ENCODE results near the gene CDK14. TPM values are rescaled to one million over a fixed set of nuclear protein-coding genes. Genes with fewer than 3 reads are reported as not detected.

Gene CDK14
- total RNA-seq, 2 donors from 2014 or later, result 10.8 to 14.6 TPM

DNA sequence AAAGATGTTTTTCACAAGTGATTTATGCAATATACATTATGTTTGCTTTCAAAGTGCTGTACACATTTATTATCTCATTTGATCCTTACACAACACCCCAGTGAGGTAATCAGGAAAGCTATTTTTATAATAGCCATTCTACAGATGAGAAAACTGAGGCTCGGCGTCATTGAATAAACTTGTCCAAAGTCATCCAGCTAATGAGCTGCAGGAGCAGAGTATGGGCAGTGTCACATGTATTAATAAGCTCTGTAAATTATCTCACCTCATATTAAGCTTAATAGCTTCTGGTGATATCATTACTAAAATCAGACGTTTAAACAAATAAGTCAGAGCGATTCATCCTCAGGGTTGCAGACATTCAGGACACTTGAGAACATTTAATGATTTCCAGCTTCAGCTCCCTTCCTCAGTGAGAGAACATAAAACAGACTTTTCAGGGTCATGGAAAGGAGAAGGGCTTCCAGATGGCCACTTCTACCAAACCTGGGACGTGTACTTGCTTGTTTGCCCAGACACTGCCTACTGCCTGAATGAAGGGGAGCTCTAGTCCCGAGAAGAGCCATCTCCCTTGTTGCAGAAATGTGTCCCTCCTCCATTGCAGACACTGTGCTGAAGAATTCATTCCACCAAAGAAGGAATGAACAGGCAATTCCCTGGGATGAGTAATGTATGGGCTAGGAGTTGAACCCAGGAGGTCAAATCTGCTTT lies 647.6 kb downstream of the CDK14 start:
- no peak overlapping the region for H3K4me3 ChIP-seq
- no peak for ATAC-seq (ENCODE audit: insufficient number of reproducible peaks, low FRiP score, low read depth)
- no peaks in the 10 kb centered on the region for H3K36me3 ChIP-seq
- DNase-seq (ENCODE audit: low spot score), result no peak
- H3K27me3 ChIP-seq (replicated peaks; ENCODE audit: insufficient read depth), result no peaks in the 10 kb centered on the region
- no peaks in the 10 kb centered on the region for H3K9me3 ChIP-seq
- TF ChIP-seq, protein P1, sequence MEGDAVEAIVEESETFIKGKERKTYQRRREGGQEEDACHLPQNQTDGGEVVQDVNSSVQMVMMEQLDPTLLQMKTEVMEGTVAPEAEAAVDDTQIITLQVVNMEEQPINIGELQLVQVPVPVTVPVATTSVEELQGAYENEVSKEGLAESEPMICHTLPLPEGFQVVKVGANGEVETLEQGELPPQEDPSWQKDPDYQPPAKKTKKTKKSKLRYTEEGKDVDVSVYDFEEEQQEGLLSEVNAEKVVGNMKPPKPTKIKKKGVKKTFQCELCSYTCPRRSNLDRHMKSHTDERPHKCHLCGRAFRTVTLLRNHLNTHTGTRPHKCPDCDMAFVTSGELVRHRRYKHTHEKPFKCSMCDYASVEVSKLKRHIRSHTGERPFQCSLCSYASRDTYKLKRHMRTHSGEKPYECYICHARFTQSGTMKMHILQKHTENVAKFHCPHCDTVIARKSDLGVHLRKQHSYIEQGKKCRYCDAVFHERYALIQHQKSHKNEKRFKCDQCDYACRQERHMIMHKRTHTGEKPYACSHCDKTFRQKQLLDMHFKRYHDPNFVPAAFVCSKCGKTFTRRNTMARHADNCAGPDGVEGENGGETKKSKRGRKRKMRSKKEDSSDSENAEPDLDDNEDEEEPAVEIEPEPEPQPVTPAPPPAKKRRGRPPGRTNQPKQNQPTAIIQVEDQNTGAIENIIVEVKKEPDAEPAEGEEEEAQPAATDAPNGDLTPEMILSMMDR (IDR thresholded peaks at IDR 0.05), result no peak
- no peaks in the 10 kb centered on the region for H3K4me1 ChIP-seq (ENCODE audit: control insufficient read depth in 1 of 2, low read depth in 2 of 2)
- H3K27ac ChIP-seq, result no peak overlapping the region

DNA sequence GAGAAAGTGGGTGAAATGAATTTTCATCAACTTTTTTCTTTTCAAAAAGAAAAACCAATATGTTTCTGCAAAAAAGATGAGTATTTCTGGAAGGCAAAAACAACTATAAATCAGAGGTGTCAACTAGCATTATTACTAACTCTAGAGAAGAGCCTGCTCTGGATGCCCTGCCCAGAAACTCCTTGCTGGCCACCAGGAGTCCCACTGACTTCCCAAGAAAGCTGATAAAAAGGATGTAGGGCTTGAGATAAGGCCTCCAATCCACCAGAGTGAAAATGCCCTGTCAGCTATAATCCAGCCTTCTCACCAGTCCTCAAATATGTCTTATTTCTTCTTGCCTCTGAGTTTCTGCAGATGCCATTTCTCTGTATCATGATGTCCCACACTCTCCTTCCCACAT lies 651.4 kb downstream of the CDK14 start:
- Histone ChIP-seq H3K4me1 (ENCODE audit: control insufficient read depth in 1 of 2, low read depth in 2 of 2) (no peaks in the 10 kb centered on the region), H3K27ac (no peak overlapping the region), H3K9me3 (no peaks in the 10 kb centered on the region), H3K36me3 (no peaks in the 10 kb centered on the region), H3K27me3 (replicated peaks; ENCODE audit: insufficient read depth) (no peaks in the 10 kb centered on the region), H3K4me3 (no peak overlapping the region)
- ATAC-seq (ENCODE audit: insufficient number of reproducible peaks, low FRiP score, low read depth) (no peak), DNase-seq (ENCODE audit: low spot score) (no peak)
- TF ChIP-seq, protein P1 (IDR thresholded peaks at IDR 0.05), result no peak

DNA sequence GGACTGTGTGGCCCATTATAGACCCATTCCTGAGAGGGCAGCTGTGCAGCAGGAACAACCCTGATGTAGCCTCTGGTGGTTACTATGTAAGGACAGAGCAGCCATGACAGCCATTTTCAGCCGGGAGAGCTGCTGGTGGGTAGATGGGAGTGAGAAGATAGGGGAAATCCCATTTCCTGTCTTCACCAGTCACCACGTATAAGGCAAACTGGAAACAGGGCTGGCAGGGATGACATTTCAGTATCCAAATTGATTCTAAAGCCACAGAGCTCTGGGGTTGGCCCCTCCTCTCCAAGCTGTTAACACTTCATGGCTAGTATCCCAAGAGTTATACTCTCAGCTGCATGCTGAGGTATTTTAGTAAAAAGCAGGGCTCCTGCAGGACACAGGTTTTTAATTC lies 652.9 kb downstream of the CDK14 start:
- Histone ChIP-seq H3K27me3 (replicated peaks; ENCODE audit: insufficient read depth) (no peaks in the 10 kb centered on the region), H3K9me3 (no peaks in the 10 kb centered on the region), H3K27ac (no peak overlapping the region), H3K4me1 (ENCODE audit: control insufficient read depth in 1 of 2, low read depth in 2 of 2) (no peaks in the 10 kb centered on the region), H3K4me3 (no peak overlapping the region), H3K36me3 (no peaks in the 10 kb centered on the region)
- DNase-seq (ENCODE audit: low spot score), result no peak
- TF ChIP-seq, protein P1 (IDR thresholded peaks at IDR 0.05), result no peak
- ATAC-seq (ENCODE audit: insufficient number of reproducible peaks, low FRiP score, low read depth), result no peak

DNA sequence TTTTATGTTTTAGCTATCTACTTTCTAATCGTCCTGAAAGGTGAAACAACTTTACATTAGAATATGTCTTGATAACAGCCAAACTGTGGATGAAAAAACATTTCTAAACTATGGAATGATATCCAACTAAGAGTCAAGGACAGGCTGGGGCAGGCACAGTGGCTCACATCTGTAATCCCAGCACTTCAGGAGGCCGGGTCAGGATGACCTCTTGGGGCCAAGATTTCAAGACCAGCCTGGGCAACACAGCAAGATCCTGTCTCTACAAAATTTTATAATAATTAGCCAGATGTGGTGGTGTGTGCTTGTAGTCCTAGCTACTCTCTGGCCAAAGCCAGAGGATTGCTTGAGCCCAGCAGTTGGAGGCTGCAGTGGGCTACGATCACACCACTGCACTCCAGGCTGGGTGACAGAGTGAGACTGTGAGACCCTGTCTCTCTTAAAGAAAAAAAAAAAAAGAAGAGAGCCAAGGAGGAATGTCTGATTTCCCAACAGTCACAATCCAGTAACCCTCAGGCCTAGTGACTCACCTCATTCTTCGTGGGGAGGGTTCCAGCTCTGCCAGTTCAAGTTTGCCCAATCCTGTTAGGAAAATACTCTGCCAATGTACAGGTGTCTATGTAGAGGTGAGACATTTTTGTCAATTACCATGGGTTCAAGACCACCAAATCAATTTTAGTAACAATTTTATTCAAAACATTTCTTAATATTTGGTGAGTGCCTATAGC lies 653.5 kb downstream of the CDK14 start:
- Histone ChIP-seq H3K4me3 (no peak overlapping the region), H3K4me1 (ENCODE audit: control insufficient read depth in 1 of 2, low read depth in 2 of 2) (no peaks in the 10 kb centered on the region), H3K9me3 (no peaks in the 10 kb centered on the region), H3K27me3 (replicated peaks; ENCODE audit: insufficient read depth) (no peaks in the 10 kb centered on the region), H3K36me3 (no peaks in the 10 kb centered on the region), H3K27ac (no peak overlapping the region)
- TF ChIP-seq, protein P1 (IDR thresholded peaks at IDR 0.05), result no peak
- no peak for ATAC-seq (ENCODE audit: insufficient number of reproducible peaks, low FRiP score, low read depth)
- no peak for DNase-seq (ENCODE audit: low spot score)

DNA sequence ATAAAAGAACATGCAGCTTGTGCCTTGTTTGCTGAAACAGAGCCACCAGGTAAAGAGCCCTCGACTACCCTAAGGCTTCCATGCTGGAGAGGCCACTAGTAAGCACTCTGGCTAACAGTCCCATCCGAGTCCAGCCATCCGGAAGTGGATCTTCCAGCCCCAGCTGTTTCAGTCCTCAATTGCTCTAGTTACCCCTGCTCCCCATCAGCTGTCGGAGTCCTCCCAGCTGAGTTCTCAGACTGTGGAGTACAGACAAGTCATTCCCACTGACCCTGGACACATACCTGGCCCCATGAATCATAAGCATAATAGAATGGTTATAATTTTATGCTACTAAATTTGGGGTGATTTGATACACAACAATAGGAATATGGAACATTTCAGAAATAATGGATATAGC lies 654.6 kb downstream of the CDK14 start:
- no peaks in the 10 kb centered on the region for H3K9me3 ChIP-seq
- H3K27me3 ChIP-seq (replicated peaks; ENCODE audit: insufficient read depth), result no peaks in the 10 kb centered on the region
- ATAC-seq (ENCODE audit: insufficient number of reproducible peaks, low FRiP score, low read depth), result no peak
- no peak overlapping the region for H3K4me3 ChIP-seq
- no peak overlapping the region for H3K27ac ChIP-seq
- H3K4me1 ChIP-seq (ENCODE audit: control insufficient read depth in 1 of 2, low read depth in 2 of 2), result no peaks in the 10 kb centered on the region
- DNase-seq (ENCODE audit: low spot score), result no peak
- H3K36me3 ChIP-seq, result no peaks in the 10 kb centered on the region
- TF ChIP-seq, protein P1 (IDR thresholded peaks at IDR 0.05), result no peak

All from thoracic aorta (tissue), 2 donors.